ENCODE measurements around the gene C3orf33. TPM values are rescaled to one million over a fixed set of nuclear protein-coding genes. Genes with fewer than 3 reads are reported as not detected.
A peak's percentile ranks its signal among the peaks of the same experiment; 100 is the strongest.

Gene C3orf33
- total RNA-seq, 1 donor from 2014 or later = 2.0 TPM

DNA sequence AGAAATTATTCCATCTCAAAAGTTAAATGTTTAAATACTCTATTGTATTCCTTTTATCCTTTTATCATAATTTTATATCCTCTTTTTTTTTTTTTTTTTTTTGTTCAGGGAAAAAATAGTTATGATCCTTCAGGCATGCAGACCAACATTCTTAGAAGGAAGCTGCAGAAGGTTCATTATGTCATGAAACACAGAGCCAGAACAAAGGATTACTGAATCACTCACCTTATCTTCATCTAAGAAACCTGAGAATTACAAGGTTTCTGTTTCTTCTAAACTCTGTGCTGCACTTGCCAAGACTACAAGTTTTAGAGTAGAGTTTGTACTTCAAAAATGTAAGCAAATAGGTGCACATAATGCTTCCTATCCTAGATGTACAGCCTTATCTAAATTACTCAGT lies 64.5 kb downstream of the C3orf33 start:
- no peak overlapping the region for H3K4me3 ChIP-seq (ENCODE audit: low read depth, low read length)
- TF ChIP-seq, protein P1, sequence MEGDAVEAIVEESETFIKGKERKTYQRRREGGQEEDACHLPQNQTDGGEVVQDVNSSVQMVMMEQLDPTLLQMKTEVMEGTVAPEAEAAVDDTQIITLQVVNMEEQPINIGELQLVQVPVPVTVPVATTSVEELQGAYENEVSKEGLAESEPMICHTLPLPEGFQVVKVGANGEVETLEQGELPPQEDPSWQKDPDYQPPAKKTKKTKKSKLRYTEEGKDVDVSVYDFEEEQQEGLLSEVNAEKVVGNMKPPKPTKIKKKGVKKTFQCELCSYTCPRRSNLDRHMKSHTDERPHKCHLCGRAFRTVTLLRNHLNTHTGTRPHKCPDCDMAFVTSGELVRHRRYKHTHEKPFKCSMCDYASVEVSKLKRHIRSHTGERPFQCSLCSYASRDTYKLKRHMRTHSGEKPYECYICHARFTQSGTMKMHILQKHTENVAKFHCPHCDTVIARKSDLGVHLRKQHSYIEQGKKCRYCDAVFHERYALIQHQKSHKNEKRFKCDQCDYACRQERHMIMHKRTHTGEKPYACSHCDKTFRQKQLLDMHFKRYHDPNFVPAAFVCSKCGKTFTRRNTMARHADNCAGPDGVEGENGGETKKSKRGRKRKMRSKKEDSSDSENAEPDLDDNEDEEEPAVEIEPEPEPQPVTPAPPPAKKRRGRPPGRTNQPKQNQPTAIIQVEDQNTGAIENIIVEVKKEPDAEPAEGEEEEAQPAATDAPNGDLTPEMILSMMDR (conservative IDR thresholded peaks at IDR 0.05; ENCODE audit: low read depth, low read length) = no peak
- DNase-seq (ENCODE audit: low read depth) = no peak

DNA sequence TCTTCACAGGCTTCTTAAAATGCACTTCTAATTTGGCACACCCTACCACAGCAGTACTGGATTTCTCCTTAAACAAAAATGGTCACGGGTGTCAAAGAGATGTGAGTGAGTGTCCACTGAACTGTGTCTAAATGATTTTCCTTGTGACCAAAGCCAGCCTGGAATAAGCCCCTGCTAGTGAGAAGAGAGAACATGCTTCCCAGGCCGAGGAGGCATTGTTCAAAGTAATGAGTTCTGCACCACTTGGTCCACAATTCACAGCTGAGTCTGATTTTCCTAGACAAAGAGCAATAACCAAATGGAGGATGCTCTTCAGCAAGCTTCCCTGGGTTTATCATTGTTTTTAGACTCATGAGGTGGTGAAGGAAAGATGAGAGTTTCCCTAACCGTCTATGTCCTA lies 65.0 kb downstream of the C3orf33 start:
- TF ChIP-seq, protein P1 (conservative IDR thresholded peaks at IDR 0.05; ENCODE audit: low read depth, low read length) = no peak
- H3K4me3 ChIP-seq (ENCODE audit: low read depth, low read length) = no peak overlapping the region
- DNase-seq (ENCODE audit: low read depth) = no peak

DNA sequence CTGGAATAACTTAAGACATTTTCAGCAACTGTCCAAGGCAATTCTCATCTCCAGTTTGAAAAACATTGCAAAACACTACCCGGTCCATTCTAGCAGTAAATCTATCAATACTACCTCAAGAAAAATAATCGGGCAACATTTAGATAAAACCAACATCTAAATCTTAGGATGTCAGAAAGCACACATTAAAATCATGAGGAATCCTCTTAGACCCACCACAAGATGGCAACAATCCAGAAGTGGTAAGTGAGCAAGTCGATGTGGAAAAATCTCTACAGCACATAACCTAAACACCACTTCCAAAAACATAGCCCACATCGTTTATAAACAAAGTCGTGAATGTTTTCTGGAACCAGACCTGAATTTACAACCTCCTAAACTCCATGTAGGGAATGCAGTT lies 66.9 kb downstream of the C3orf33 start:
- TF ChIP-seq, protein P1 (conservative IDR thresholded peaks at IDR 0.05; ENCODE audit: low read depth, low read length) = peak; percentile 31
- no peak overlapping the region for H3K4me3 ChIP-seq (ENCODE audit: low read depth, low read length)
- no peak for DNase-seq (ENCODE audit: low read depth)

DNA sequence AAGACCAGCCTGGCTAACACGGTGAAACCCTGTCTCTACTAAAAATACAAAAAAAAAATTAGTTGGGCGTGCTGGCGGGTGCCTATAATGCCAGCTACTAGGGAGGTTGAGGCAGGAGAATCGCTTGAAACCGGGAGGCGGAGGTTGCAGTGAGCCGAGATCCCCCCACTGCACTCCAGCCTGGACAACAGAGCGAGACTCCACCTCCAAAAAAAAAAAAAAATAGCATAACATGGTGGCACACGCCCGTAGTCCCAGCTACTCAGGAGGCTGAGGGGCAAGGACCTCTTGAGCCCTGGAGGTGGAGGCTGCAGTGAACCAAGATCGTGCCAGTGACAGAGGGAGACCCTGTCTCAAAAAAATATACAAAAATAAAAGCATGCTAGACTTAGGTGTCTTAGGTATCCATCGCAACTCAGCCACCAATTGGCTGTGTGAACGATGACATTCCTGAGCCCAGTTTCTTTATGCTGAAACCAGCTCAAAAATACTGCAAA lies 67.5 kb downstream of the C3orf33 start:
- TF ChIP-seq, protein P1 (conservative IDR thresholded peaks at IDR 0.05; ENCODE audit: low read depth, low read length) = no peak
- H3K4me3 ChIP-seq (ENCODE audit: low read depth, low read length) = peak overlapping the region; percentile 47
- DNase-seq (ENCODE audit: low read depth) = no peak

DNA sequence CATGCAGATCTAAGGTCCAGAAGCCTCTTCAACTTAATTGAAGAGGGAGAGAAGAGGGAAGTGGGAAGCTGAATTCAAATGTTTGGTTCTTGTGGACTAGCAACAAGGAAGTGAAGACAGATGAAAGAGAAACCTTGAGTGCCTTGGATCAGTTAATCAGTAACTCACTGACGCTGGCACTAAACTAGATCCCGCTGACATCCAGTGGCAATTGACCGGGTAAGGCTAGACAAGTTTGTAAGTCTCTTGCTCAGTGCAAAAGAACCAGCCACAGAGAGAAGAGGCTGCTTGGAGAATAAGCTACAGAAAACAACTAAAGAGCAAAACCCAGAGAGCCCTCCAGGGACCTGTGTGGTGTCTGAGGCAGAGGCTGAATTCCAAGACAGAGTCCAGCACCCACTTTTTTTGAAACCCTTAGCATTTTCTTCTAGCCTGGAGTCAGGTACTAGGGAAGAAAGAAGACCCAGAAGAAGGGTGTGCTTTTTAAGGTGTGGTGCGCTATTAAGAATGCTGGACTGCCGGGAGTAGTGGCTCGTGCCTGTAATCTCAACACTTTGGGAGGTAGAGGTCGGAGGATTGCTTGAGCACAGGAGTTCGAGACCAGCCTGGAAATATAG lies 68.1 kb downstream of the C3orf33 start:
- peak overlapping the region; percentile 47 for H3K4me3 ChIP-seq (ENCODE audit: low read depth, low read length)
- TF ChIP-seq, protein P1 (conservative IDR thresholded peaks at IDR 0.05; ENCODE audit: low read depth, low read length) = peak; percentile 8
- peak; percentile 88 for DNase-seq (ENCODE audit: low read depth)

DNA sequence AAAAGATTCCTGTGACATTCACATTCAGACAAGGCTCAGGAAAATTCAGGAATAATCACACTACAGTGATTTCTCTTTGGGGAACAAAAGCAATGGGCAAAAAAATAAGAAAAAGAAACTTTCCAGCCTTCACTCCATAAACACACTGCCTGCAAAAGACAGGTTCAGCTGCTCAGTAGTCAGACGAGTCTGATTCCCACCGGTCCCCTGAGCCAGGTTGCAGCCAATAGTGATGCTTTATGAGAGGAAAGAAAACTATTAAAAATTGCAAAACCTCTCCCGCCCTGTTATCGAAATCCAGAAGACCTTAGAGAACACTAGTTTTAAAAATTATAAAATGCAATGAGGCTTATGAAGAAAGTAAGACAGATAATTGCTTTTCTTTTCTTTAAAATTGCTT lies 69.7 kb downstream of the C3orf33 start:
- no peak for DNase-seq (ENCODE audit: low read depth)
- TF ChIP-seq, protein P1 (conservative IDR thresholded peaks at IDR 0.05; ENCODE audit: low read depth, low read length) = no peak
- H3K4me3 ChIP-seq (ENCODE audit: low read depth, low read length) = no peak overlapping the region

DNA sequence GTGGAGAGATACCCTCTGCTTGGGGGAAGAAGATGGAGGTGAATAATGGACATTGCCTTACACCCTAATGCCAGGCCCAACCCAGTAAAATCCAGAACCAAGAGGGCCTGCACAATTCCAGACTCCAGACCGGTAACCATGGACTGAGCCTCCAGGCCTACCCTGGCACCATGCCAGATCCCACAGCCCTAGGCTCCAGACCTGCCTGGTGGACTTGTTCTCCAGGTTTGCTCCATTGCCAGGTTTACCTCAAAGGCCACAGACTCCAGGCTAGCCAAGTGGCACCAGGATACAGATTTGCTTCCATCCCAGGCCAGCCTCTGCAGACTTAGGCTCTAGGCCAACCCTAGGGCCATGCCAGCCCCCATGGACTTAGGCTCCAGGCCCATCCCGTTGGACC lies 75.2 kb downstream of the C3orf33 start:
- DNase-seq (ENCODE audit: low read depth) = no peak
- no peak overlapping the region for H3K4me3 ChIP-seq (ENCODE audit: low read depth, low read length)
- TF ChIP-seq, protein P1 (conservative IDR thresholded peaks at IDR 0.05; ENCODE audit: low read depth, low read length) = no peak

Data from epithelial cell of proximal tubule (primary cell).